ENCODE data around the gene KCNQ4. TPM values are rescaled to one million over a fixed set of nuclear protein-coding genes. Genes with fewer than 3 reads are reported as not detected.

KCNQ4 gene
- total and polyA plus RNA-seq, 2 of the 13 experiments (the other 11 are each of a cell fraction or from before 2014, with no cell fraction given), result 0.02 to 0.09 TPM

- Histone ChIP-seq H3K9ac (ENCODE audit: insufficient read depth, low read depth, low read length) (no peak overlapping the region), H3K27me3 (ENCODE audit: control insufficient read depth in 1 of 2, insufficient read depth in 2 of 2, low read length in 2 of 2) (peaks cover 0 to 41% of the 10 kb centered on the region in 2 experiments; a peak in 3 of 5 replicates), H2AFZ (ENCODE audit: low read length) (no peak overlapping the region), H3K4me1 (ENCODE audit: insufficient read depth, low read length) (no peaks in the 10 kb centered on the region), H4K20me1 (ENCODE audit: insufficient read depth, low read length) (no peaks in the 10 kb centered on the region), H3K79me2 (ENCODE audit: insufficient read depth, low read length) (no peaks in the 10 kb centered on the region), H3K4me2 (ENCODE audit: low read depth, low read length) (no peak overlapping the region), H3K27ac (ENCODE audit: extremely low read length, insufficient read depth, low read length) (no peak overlapping the region), H3K4me3 (replicated peaks in 1 of 3; ENCODE audit: insufficient read depth in 1 of 3, low read depth in 2 of 3, low read length in 3 of 3) (no peak overlapping the region), H3K9me3 (ENCODE audit: low read length) (no peaks in the 10 kb centered on the region), H3K36me3 (replicated peaks in 1 of 2; ENCODE audit: control insufficient read depth in 1 of 2, insufficient read depth in 2 of 2, low read length in 2 of 2) (no peaks in the 10 kb centered on the region)
- ATAC-seq, result no peak
- FAIRE-seq, result no peak
- intact Hi-C loops (cut with micrococcal nuclease; ENCODE audit: unreplicated experiment), result no loop called here
- in situ Hi-C loops (cut with HindIII; ENCODE audit: extremely low pct_ligation_motif_present, low pct_unique_long_range_greater_than_20kb), result no loop called here
- no TSS peak for BruUV-seq (replicated peaks)
- WGBS (ENCODE audit: low lambda C conversion rate), result 23% methylated on average over 3 of the region's 3 CpGs
- ChIA-PET CTCF (ENCODE audit: low intra/inter-chr PET ratio, low total read pairs) (no interaction called here), POLR2A (no interaction called here)
- DNase-seq (ENCODE audit: low spot score), result no peak
- TF ChIP-seq ZBTB10 (CRISPR knock-in tag; IDR thresholded peaks at IDR 0.05; ENCODE audit: borderline replicate concordance) (no peak), UBTF (CRISPR knock-in tag; IDR thresholded peaks at IDR 0.05) (no peak), ZBTB43 (CRISPR knock-in tag; conservative IDR thresholded peaks at IDR 0.05) (no peak), ZNF337 (CRISPR knock-in tag; IDR thresholded peaks at IDR 0.05; ENCODE audit: borderline replicate concordance, low read depth) (no peak), DZIP1 (CRISPR knock-in tag; IDR thresholded peaks at IDR 0.05) (no peak), TP53 (CRISPR knock-in tag; conservative IDR thresholded peaks at IDR 0.05) (no peak), ARNT (IDR thresholded peaks at IDR 0.05) (no peak), TSC22D2 (CRISPR knock-in tag; IDR thresholded peaks at IDR 0.05; ENCODE audit: borderline replicate concordance) (no peak)
Measured at GRCh38 chr1:40808444-40808843, 24.9 kb downstream of the KCNQ4 start.

Data from HepG2 (cell line).